ENCODE results near the gene RETREG1.

The RETREG1 gene

GRCh38 chr5:16554110-16554509 lies 62.7 kb downstream of the RETREG1 start:
- Histone ChIP-seq H3K4me3 (ENCODE audit: low read depth, low read length, poor library complexity, severe bottlenecking) (no peak overlapping the region), H3F3A (ENCODE audit: insufficient read depth, low read length) (no peaks in the 10 kb centered on the region), H2AFZ (ENCODE audit: low read length) (no peak overlapping the region), H3K79me2 (ENCODE audit: insufficient read depth, low read length) (no peaks in the 10 kb centered on the region), H3K9me2 (ENCODE audit: low read depth, low read length) (no peaks in the 10 kb centered on the region), H3K27ac (ENCODE audit: low read depth, low read length, poor library complexity, severe bottlenecking) (no peak overlapping the region), H3K9ac (ENCODE audit: low read length) (no peak overlapping the region), H3K4me1 (ENCODE audit: insufficient read depth, low read length, severe bottlenecking) (peaks cover 28% of the 10 kb centered on the region), H3K27me3 (ENCODE audit: insufficient read depth, low read length) (no peaks in the 10 kb centered on the region), H3K9me3 (ENCODE audit: low read length) (no peaks in the 10 kb centered on the region), H3K36me3 (ENCODE audit: insufficient read depth, low read length) (no peaks in the 10 kb centered on the region), H4K20me1 (ENCODE audit: insufficient read depth, low read length) (no peaks in the 10 kb centered on the region), H3K4me2 (ENCODE audit: low read length) (no peak overlapping the region)
- TF ChIP-seq, protein P1, sequence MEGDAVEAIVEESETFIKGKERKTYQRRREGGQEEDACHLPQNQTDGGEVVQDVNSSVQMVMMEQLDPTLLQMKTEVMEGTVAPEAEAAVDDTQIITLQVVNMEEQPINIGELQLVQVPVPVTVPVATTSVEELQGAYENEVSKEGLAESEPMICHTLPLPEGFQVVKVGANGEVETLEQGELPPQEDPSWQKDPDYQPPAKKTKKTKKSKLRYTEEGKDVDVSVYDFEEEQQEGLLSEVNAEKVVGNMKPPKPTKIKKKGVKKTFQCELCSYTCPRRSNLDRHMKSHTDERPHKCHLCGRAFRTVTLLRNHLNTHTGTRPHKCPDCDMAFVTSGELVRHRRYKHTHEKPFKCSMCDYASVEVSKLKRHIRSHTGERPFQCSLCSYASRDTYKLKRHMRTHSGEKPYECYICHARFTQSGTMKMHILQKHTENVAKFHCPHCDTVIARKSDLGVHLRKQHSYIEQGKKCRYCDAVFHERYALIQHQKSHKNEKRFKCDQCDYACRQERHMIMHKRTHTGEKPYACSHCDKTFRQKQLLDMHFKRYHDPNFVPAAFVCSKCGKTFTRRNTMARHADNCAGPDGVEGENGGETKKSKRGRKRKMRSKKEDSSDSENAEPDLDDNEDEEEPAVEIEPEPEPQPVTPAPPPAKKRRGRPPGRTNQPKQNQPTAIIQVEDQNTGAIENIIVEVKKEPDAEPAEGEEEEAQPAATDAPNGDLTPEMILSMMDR (IDR thresholded peaks at IDR 0.05; ENCODE audit: low read length) = no peak
- TF ChIP-seq EZH2 (IDR thresholded peaks at IDR 0.05; ENCODE audit: borderline replicate concordance, low read length) = no peak

GRCh38 chr5:16552666-16553343 lies 64.0 kb downstream of the RETREG1 start:
- Histone ChIP-seq H3K4me3 (ENCODE audit: low read depth, low read length, poor library complexity, severe bottlenecking) (no peak overlapping the region), H3K79me2 (ENCODE audit: insufficient read depth, low read length) (no peaks in the 10 kb centered on the region), H3F3A (ENCODE audit: insufficient read depth, low read length) (no peaks in the 10 kb centered on the region), H3K9me3 (ENCODE audit: low read length) (no peaks in the 10 kb centered on the region), H3K9ac (ENCODE audit: low read length) (no peak overlapping the region), H3K36me3 (ENCODE audit: insufficient read depth, low read length) (no peaks in the 10 kb centered on the region), H2AFZ (ENCODE audit: low read length) (no peak overlapping the region), H3K4me2 (ENCODE audit: low read length) (no peak overlapping the region), H3K9me2 (ENCODE audit: low read depth, low read length) (no peaks in the 10 kb centered on the region), H3K4me1 (ENCODE audit: insufficient read depth, low read length, severe bottlenecking) (peaks cover 28% of the 10 kb centered on the region), H3K27ac (ENCODE audit: low read depth, low read length, poor library complexity, severe bottlenecking) (no peak overlapping the region), H4K20me1 (ENCODE audit: insufficient read depth, low read length) (no peaks in the 10 kb centered on the region), H3K27me3 (ENCODE audit: insufficient read depth, low read length) (no peaks in the 10 kb centered on the region)
- TF ChIP-seq, protein P1 (IDR thresholded peaks at IDR 0.05; ENCODE audit: low read length) = peak; percentile 73
- TF ChIP-seq EZH2 (IDR thresholded peaks at IDR 0.05; ENCODE audit: borderline replicate concordance, low read length) = no peak

GRCh38 chr5:16551628-16552027 lies 65.2 kb downstream of the RETREG1 start:
- H4K20me1 ChIP-seq (ENCODE audit: insufficient read depth, low read length) = no peaks in the 10 kb centered on the region
- no peak overlapping the region for H2AFZ ChIP-seq (ENCODE audit: low read length)
- H3K4me2 ChIP-seq (ENCODE audit: low read length) = no peak overlapping the region
- no peak overlapping the region for H3K4me3 ChIP-seq (ENCODE audit: low read depth, low read length, poor library complexity, severe bottlenecking)
- no peak overlapping the region for H3K27ac ChIP-seq (ENCODE audit: low read depth, low read length, poor library complexity, severe bottlenecking)
- no peaks in the 10 kb centered on the region for H3K9me2 ChIP-seq (ENCODE audit: low read depth, low read length)
- H3K79me2 ChIP-seq (ENCODE audit: insufficient read depth, low read length) = no peaks in the 10 kb centered on the region
- TF ChIP-seq EZH2 (IDR thresholded peaks at IDR 0.05; ENCODE audit: borderline replicate concordance, low read length) = no peak
- TF ChIP-seq, protein P1 (IDR thresholded peaks at IDR 0.05; ENCODE audit: low read length) = no peak
- H3K9ac ChIP-seq (ENCODE audit: low read length) = no peak overlapping the region
- H3F3A ChIP-seq (ENCODE audit: insufficient read depth, low read length) = no peaks in the 10 kb centered on the region
- H3K4me1 ChIP-seq (ENCODE audit: insufficient read depth, low read length, severe bottlenecking) = peaks cover 28% of the 10 kb centered on the region
- H3K9me3 ChIP-seq (ENCODE audit: low read length) = no peaks in the 10 kb centered on the region
- H3K36me3 ChIP-seq (ENCODE audit: insufficient read depth, low read length) = no peaks in the 10 kb centered on the region
- H3K27me3 ChIP-seq (ENCODE audit: insufficient read depth, low read length) = no peaks in the 10 kb centered on the region
